Stomach (tissue), 4 donors: Measurements from ENCODE around the gene MCM3AP.

ENCODE experiments used
- CTCF ChIP-seq, 7 experiments: fragments of 450-650 bp in 4 of 7; fragments of 200-600 bp in 3 of 7; sonication (generic) in 3 of 7; IDR thresholded peaks; one replicate each; pipeline ENCODE4 v1.5.1; 2016 to 2019; ENCODE audit warnings: antibody characterized with exemption in 7 of 7, control low read depth in 2 of 7, mild to moderate bottlenecking in 1 of 7
- POLR2A ChIP-seq, 4 donors: fragments of 450-650 bp; IDR thresholded peaks; one replicate each; pipeline ENCODE4 v1.6.1; 2016; ENCODE audit warnings: antibody characterized with exemption in 4 of 4, control low read depth in 2 of 4, mild to moderate bottlenecking in 1 of 4, moderate library complexity in 1 of 4
- POLR2AphosphoS5 ChIP-seq, 3 donors: sonication (generic); formaldehyde crosslinking; IDR thresholded peaks; one replicate each; pipeline ENCODE4 v1.6.1; 2016; ENCODE audit warnings: antibody characterized with exemption in 3 of 3

GRCh38 chr21:46273341-46273740, 12.1 kb downstream of the MCM3AP start:
- TF ChIP-seq POLR2AphosphoS5 (IDR thresholded peaks at IDR 0.05) (no peak), CTCF (IDR thresholded peaks at IDR 0.05) (no peak), POLR2A (IDR thresholded peaks at IDR 0.05) (no peak)
